ENCODE measurements around the gene TMEM273.
A peak's percentile ranks its signal among the peaks of the same experiment; 100 is the strongest.

TMEM273 gene

GRCh38 chr10:49163741-49164140, 24.4 kb downstream of the TMEM273 start:
- TF ChIP-seq TAF1 (IDR thresholded peaks at IDR 0.05; ENCODE audit: low read depth) = no peak
- TF ChIP-seq CREB1 (IDR thresholded peaks at IDR 0.05; ENCODE audit: low read depth) = no peak
- TF ChIP-seq FOXM1 (IDR thresholded peaks at IDR 0.05; ENCODE audit: borderline replicate concordance, low read depth) = no peak
- TF ChIP-seq, protein P1, sequence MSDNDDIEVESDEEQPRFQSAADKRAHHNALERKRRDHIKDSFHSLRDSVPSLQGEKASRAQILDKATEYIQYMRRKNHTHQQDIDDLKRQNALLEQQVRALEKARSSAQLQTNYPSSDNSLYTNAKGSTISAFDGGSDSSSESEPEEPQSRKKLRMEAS (IDR thresholded peaks at IDR 0.05) = no peak
- no peak for TF ChIP-seq CEBPB (IDR thresholded peaks at IDR 0.05)
- no peak for TF ChIP-seq RAD21 (IDR thresholded peaks at IDR 0.05; ENCODE audit: low read depth)
- TF ChIP-seq, protein P2, sequence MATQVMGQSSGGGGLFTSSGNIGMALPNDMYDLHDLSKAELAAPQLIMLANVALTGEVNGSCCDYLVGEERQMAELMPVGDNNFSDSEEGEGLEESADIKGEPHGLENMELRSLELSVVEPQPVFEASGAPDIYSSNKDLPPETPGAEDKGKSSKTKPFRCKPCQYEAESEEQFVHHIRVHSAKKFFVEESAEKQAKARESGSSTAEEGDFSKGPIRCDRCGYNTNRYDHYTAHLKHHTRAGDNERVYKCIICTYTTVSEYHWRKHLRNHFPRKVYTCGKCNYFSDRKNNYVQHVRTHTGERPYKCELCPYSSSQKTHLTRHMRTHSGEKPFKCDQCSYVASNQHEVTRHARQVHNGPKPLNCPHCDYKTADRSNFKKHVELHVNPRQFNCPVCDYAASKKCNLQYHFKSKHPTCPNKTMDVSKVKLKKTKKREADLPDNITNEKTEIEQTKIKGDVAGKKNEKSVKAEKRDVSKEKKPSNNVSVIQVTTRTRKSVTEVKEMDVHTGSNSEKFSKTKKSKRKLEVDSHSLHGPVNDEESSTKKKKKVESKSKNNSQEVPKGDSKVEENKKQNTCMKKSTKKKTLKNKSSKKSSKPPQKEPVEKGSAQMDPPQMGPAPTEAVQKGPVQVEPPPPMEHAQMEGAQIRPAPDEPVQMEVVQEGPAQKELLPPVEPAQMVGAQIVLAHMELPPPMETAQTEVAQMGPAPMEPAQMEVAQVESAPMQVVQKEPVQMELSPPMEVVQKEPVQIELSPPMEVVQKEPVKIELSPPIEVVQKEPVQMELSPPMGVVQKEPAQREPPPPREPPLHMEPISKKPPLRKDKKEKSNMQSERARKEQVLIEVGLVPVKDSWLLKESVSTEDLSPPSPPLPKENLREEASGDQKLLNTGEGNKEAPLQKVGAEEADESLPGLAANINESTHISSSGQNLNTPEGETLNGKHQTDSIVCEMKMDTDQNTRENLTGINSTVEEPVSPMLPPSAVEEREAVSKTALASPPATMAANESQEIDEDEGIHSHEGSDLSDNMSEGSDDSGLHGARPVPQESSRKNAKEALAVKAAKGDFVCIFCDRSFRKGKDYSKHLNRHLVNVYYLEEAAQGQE (IDR thresholded peaks at IDR 0.05; ENCODE audit: low read depth) = no peak
- TF ChIP-seq USF1 (IDR thresholded peaks at IDR 0.05) = no peak
- TF ChIP-seq ZBTB7A (IDR thresholded peaks at IDR 0.05; ENCODE audit: low read depth) = no peak
- TF ChIP-seq TEAD4 (IDR thresholded peaks at IDR 0.05) = no peak

DNA sequence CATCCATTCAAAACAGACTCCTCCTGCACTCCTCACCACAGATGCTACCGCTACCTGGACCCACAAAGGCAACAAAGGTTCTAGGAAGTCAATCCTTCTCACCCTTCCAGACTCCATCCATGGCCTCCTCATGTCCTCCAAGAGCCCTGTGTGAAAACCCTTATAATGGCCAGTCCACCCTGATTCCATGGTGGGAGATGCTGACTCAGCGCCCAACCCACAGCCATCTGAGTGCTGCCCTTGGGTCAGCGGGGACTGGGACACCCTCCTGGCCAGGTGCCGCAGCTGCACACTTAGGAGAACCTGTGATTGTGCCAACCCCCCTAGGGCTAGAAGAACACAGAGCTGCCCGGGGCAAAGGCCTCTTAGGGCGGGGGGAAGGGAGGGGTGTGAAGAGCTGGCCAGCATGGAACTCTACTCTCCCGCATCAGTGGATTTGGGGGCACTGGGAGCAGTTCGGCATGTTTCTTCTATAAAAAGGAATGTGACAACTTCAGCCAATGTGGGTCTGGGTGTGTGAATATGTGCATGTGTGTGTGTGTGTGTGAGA, 25.4 kb downstream of the TMEM273 start:
- TF ChIP-seq, protein P1 (IDR thresholded peaks at IDR 0.05) = no peak
- TF ChIP-seq EGR1 (IDR thresholded peaks at IDR 0.05) = no peak
- no peak for TF ChIP-seq ZBTB7A (IDR thresholded peaks at IDR 0.05; ENCODE audit: low read depth)
- TF ChIP-seq CEBPB (IDR thresholded peaks at IDR 0.05) = no peak
- TF ChIP-seq NFIC (IDR thresholded peaks at IDR 0.05) = no peak
- TF ChIP-seq, protein P2 (IDR thresholded peaks at IDR 0.05; ENCODE audit: low read depth) = no peak
- no peak for TF ChIP-seq RAD21 (IDR thresholded peaks at IDR 0.05; ENCODE audit: low read depth)
- no peak for TF ChIP-seq YY1 (IDR thresholded peaks at IDR 0.05; ENCODE audit: low read depth)
- TF ChIP-seq CREB1 (IDR thresholded peaks at IDR 0.05; ENCODE audit: low read depth) = no peak
- TF ChIP-seq TAF1 (IDR thresholded peaks at IDR 0.05; ENCODE audit: low read depth) = no peak
- no peak for TF ChIP-seq TEAD4 (IDR thresholded peaks at IDR 0.05)
- TF ChIP-seq FOXM1 (IDR thresholded peaks at IDR 0.05; ENCODE audit: borderline replicate concordance, low read depth) = no peak
- no peak for TF ChIP-seq TCF12 (IDR thresholded peaks at IDR 0.05; ENCODE audit: low read depth)
- TF ChIP-seq EP300 (IDR thresholded peaks at IDR 0.05; ENCODE audit: borderline replicate concordance) = no peak
- no peak for TF ChIP-seq USF1 (IDR thresholded peaks at IDR 0.05)

- TF ChIP-seq USF1 (IDR thresholded peaks at IDR 0.05) = no peak
- no peak for TF ChIP-seq RAD21 (IDR thresholded peaks at IDR 0.05; ENCODE audit: low read depth)
These were observed 26.1 kb downstream of the TMEM273 start for GRCh38 chr10:49162063-49162462.

DNA sequence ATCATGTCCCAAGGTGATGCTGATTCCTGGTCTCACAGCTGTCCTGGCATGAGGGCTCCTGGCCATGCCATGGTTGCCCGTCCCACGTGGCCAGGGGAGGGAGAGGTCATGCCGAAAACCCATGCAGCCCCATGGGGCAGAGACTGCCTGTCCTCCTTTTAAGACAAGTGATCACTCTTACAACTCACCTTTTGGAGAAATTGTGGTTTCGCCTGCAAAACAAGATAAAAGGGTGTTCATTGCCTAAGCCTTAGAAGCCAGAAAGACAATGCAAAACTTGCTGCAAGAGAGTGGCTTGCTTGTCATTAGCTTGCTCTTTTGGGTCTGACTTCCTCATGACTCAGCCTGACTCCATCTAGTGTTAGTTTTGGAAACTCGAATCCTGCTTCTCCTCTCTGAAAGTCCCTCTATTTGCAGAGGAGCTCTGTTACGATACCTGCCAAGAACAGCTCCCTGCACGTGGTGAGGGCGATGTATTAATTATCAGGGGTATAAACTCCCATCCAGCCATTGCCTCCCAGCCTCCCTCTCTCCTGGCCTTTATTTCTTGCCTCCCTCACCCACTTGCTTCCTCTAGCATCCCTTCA, 26.7 kb downstream of the TMEM273 start:
- peak; percentile 21; the same call in 1 of the 2 replicates for TF ChIP-seq RAD21 (IDR thresholded peaks at IDR 0.05; ENCODE audit: low read depth)
- TF ChIP-seq, protein P1 (IDR thresholded peaks at IDR 0.05) = no peak

DNA sequence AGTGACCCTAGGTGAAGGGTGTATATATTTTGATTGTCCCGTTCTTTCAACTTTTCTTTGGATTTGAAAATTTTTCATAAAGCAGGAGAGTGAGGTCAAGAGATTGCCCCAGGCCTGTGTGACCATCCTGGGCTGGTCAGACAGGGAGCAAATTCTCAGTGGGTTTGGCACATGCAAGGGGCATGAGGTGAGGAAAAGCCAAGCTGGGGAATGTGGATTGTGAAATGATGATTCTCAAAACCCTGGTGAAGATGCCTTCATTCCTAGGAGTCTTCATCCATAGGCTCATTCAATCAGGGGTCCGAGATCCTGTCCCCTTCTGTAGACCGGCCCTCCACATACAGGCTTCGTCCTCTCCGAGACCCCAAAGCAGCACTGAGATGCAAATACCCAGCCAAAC, 27.4 kb downstream of the TMEM273 start:
- no peak for TF ChIP-seq ZBTB7A (IDR thresholded peaks at IDR 0.05; ENCODE audit: low read depth)
- TF ChIP-seq EP300 (IDR thresholded peaks at IDR 0.05; ENCODE audit: borderline replicate concordance) = no peak
- no peak for TF ChIP-seq CREB1 (IDR thresholded peaks at IDR 0.05; ENCODE audit: low read depth)

GRCh38 chr10:49160110-49160509, 28.1 kb downstream of the TMEM273 start:
- no peak for TF ChIP-seq TEAD4 (IDR thresholded peaks at IDR 0.05)
- TF ChIP-seq YY1 (IDR thresholded peaks at IDR 0.05; ENCODE audit: low read depth) = no peak
